ENCODE results near the gene SMPD1. TPM values are rescaled to one million over a fixed set of nuclear protein-coding genes. Genes with fewer than 3 reads are reported as not detected.

Gene SMPD1
- total and polyA plus RNA-seq, 2 of the 4 experiments (the other 2 are of a cell fraction), result 19.5 to 108 TPM

DNA sequence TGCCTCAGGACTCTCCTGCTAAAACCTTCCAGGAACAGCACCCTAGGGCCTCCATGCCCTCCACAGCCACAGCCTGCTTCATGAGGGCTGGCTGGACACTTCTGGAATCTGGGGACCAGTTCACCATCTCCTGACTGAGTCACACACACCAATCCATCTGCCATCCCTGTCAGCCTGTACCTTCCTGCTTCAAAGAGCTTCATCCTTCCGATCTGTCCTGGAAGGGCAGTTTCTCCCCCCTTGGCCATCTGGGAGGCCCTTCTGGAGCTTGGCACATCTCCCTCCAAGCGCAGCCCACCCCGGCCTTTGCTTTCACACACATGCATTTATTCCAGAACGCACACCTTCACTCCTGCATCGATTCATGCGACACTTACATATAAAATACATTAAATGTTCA, 15.6 kb downstream of the SMPD1 start:
- intact Hi-C loops (cut with micrococcal nuclease), result no loop called here
- POLR2A ChIA-PET (ENCODE audit: unreplicated experiment), result no interaction called here
- no peak for ATAC-seq (ENCODE audit: low read depth)

More for the DNA sequence above, 15.6 kb downstream of the SMPD1 start:
- H4K8ac ChIP-seq (ENCODE audit: low read depth in 2 of 2, low read length in 2 of 2), result no peak overlapping the region
- CTCF ChIA-PET, result interaction anchor here (0.6 kb wide), 1 partner anchor 1442 kb away, joined by 3 read pairs; no protein-coding TSS in a partner anchor
- peaks cover 8% of the 10 kb centered on the region for H3K4me1 ChIP-seq (ENCODE audit: control insufficient read depth, insufficient read depth, low read length)
- H2AK5ac ChIP-seq (ENCODE audit: low read depth, low read length), result no peak overlapping the region
- dilution Hi-C loops (cut with HindIII; ENCODE audit: low sequenced_read_pairs, unreplicated experiment) (no loop called here), in situ Hi-C loops (cut with MboI; ENCODE audit: low sequenced_read_pairs) (no loop called here)
- H2BK15ac ChIP-seq (ENCODE audit: low read depth, low read length), result no peak overlapping the region
- no peak overlapping the region for H2AK9ac ChIP-seq (replicated peaks; ENCODE audit: low read depth, low read length, poor library complexity)
- no peaks in the 10 kb centered on the region for H3K27me3 ChIP-seq (ENCODE audit: control insufficient read depth, insufficient read depth, low read length)
- H3K27ac ChIP-seq (ENCODE audit: insufficient read depth, low read length), result no peak overlapping the region
- H4K5ac ChIP-seq (ENCODE audit: low read depth, low read length), result no peak overlapping the region
- WGBS, 2 experiments (ENCODE audit: extremely low coverage in 2 of 2, insufficient read length in 1 of 2), result 93 to 100% methylated on average over 1 to 6 of the region's 6 CpGs
- no peak overlapping the region for H3K18ac ChIP-seq (ENCODE audit: low read depth, low read length)
- no peak for TF ChIP-seq NFE2L2 (IDR thresholded peaks at IDR 0.05; ENCODE audit: low read depth, low read length)
- no peak for TF ChIP-seq RAD21 (IDR thresholded peaks at IDR 0.05; ENCODE audit: low read length)
- TF ChIP-seq BHLHE40 (IDR thresholded peaks at IDR 0.05; ENCODE audit: low read depth, low read length), result no peak
- no peak for TF ChIP-seq FOS (IDR thresholded peaks at IDR 0.05; ENCODE audit: low read depth, low read length)
- TF ChIP-seq MAFK (IDR thresholded peaks at IDR 0.05; ENCODE audit: low read depth, low read length), result no peak
- TF ChIP-seq CEBPB (IDR thresholded peaks at IDR 0.05; ENCODE audit: low read depth, low read length), result no peak
- TF ChIP-seq MXI1 (IDR thresholded peaks at IDR 0.05; ENCODE audit: borderline replicate concordance, low read depth, low read length), result no peak
- TF ChIP-seq POLR2A (IDR thresholded peaks at IDR 0.05; ENCODE audit: low read depth, low read length), result no peak
- TF ChIP-seq RFX5 (IDR thresholded peaks at IDR 0.05; ENCODE audit: low read depth, low read length), result no peak
- no peak for TF ChIP-seq SMC3 (IDR thresholded peaks at IDR 0.05; ENCODE audit: low read depth, low read length)
- no peak for TF ChIP-seq CHD1 (IDR thresholded peaks at IDR 0.05; ENCODE audit: low read depth, low read length)
- no peak for TF ChIP-seq RCOR1 (IDR thresholded peaks at IDR 0.05; ENCODE audit: insufficient replicate concordance, low read length)
- no peak for TF ChIP-seq MAZ (IDR thresholded peaks at IDR 0.05; ENCODE audit: borderline replicate concordance, low read depth, low read length)
- TF ChIP-seq, protein P1, sequence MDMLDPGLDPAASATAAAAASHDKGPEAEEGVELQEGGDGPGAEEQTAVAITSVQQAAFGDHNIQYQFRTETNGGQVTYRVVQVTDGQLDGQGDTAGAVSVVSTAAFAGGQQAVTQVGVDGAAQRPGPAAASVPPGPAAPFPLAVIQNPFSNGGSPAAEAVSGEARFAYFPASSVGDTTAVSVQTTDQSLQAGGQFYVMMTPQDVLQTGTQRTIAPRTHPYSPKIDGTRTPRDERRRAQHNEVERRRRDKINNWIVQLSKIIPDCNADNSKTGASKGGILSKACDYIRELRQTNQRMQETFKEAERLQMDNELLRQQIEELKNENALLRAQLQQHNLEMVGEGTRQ (IDR thresholded peaks at IDR 0.05; ENCODE audit: low read depth, low read length), result no peak
- TF ChIP-seq, protein P2, sequence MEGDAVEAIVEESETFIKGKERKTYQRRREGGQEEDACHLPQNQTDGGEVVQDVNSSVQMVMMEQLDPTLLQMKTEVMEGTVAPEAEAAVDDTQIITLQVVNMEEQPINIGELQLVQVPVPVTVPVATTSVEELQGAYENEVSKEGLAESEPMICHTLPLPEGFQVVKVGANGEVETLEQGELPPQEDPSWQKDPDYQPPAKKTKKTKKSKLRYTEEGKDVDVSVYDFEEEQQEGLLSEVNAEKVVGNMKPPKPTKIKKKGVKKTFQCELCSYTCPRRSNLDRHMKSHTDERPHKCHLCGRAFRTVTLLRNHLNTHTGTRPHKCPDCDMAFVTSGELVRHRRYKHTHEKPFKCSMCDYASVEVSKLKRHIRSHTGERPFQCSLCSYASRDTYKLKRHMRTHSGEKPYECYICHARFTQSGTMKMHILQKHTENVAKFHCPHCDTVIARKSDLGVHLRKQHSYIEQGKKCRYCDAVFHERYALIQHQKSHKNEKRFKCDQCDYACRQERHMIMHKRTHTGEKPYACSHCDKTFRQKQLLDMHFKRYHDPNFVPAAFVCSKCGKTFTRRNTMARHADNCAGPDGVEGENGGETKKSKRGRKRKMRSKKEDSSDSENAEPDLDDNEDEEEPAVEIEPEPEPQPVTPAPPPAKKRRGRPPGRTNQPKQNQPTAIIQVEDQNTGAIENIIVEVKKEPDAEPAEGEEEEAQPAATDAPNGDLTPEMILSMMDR (conservative IDR thresholded peaks at IDR 0.05; ENCODE audit: low read depth, low read length), result no peak
- no peak for TF ChIP-seq ELK1 (IDR thresholded peaks at IDR 0.05; ENCODE audit: borderline replicate concordance, low read depth, low read length)
- no peak overlapping the region for H3K9ac ChIP-seq (ENCODE audit: low read depth, low read length)
- peaks cover 27% of the 10 kb centered on the region for H3K9me1 ChIP-seq (ENCODE audit: insufficient read depth, low read length)
- DNase-seq, result no peak
- no peak overlapping the region for H3K56ac ChIP-seq (ENCODE audit: extremely low read depth, insufficient read depth, low read length)
- no peak overlapping the region for H3K4me3 ChIP-seq (ENCODE audit: insufficient read depth, low read depth, low read length)
- peaks cover 25% of the 10 kb centered on the region for H3K36me3 ChIP-seq (ENCODE audit: control insufficient read depth, insufficient read depth, low read length)
- H2AFZ ChIP-seq (replicated peaks; ENCODE audit: low read length, poor library complexity), result no peak overlapping the region
- H4K91ac ChIP-seq (ENCODE audit: insufficient read depth, low read depth, low read length), result no peak overlapping the region
- H4K20me1 ChIP-seq (ENCODE audit: insufficient read depth, low read length), result peaks cover 8% of the 10 kb centered on the region
- BruUV-seq (replicated peaks), result no TSS peak
- no peak overlapping the region for H2BK5ac ChIP-seq (ENCODE audit: low read depth, low read length, poor library complexity, severe bottlenecking)
- no peaks in the 10 kb centered on the region for H3K9me3 ChIP-seq (ENCODE audit: control insufficient read depth, insufficient read depth, low read length)
- H2BK20ac ChIP-seq (ENCODE audit: low read depth, low read length), result no peak overlapping the region
- no peak overlapping the region for H3K4ac ChIP-seq (ENCODE audit: low read depth, low read length)
- no peak overlapping the region for H2BK120ac ChIP-seq (ENCODE audit: low read depth, low read length)
- no peak overlapping the region for H3K4me2 ChIP-seq (ENCODE audit: low read depth, low read length)
- no peak overlapping the region for H3K23ac ChIP-seq (ENCODE audit: low read depth, low read length)
- H3K14ac ChIP-seq (replicated peaks; ENCODE audit: low read depth, low read length), result no peak overlapping the region
- peaks cover 4 to 21% of the 10 kb centered on the region in 2 experiments for H3K79me1 ChIP-seq (ENCODE audit: low read depth in 1 of 2, low read length in 2 of 2)
